H9 (cell line): ENCODE measurements around the gene PLAAT3. TPM values are rescaled to one million over a fixed set of nuclear protein-coding genes. Genes with fewer than 3 reads are reported as not detected.
A peak's percentile ranks its signal among the peaks of the same experiment; 100 is the strongest.

Experiments used
- DNase-seq: peaks from one replicate; pipeline ENCODE4 v3.0.0-alpha.2; 2017
- H2AFZ ChIP-seq: one replicate; pipeline ENCODE4 v1.6.1; 2013; ENCODE audit warnings: mild to moderate bottlenecking, low read length, control low read depth, moderate library complexity
- H2AK5ac ChIP-seq: 2 replicates; pipeline ENCODE4 v1.6.1; 2013; ENCODE audit warnings: low read length, control low read depth, mixed read lengths; ENCODE audit not compliant: insufficient read length
- H2BK120ac ChIP-seq: one replicate; pipeline ENCODE4 v1.6.1; 2013; ENCODE audit warnings: low read depth, mild to moderate bottlenecking, low read length, control low read depth, inconsistent platforms; ENCODE audit not compliant: poor library complexity, severe bottlenecking
- H2BK12ac ChIP-seq: 2 replicates; pipeline ENCODE4 v1.6.1; 2013; ENCODE audit warnings: low read length, control low read depth, mixed read lengths, low read depth; ENCODE audit not compliant: insufficient read length
- H2BK15ac ChIP-seq: 2 replicates; pipeline ENCODE4 v1.6.1; 2013; ENCODE audit warnings: low read depth, low read length, control low read depth
- H2BK20ac ChIP-seq: one replicate; pipeline ENCODE4 v1.6.1; 2013; ENCODE audit warnings: low read depth, mild to moderate bottlenecking, low read length, control low read depth, inconsistent platforms; ENCODE audit not compliant: poor library complexity, severe bottlenecking
- H2BK5ac ChIP-seq: 2 replicates; pipeline ENCODE4 v1.6.1; 2013; ENCODE audit warnings: low read length, control low read depth, mixed read lengths; ENCODE audit not compliant: insufficient read length
- H3K14ac ChIP-seq: 2 replicates; pipeline ENCODE4 v1.6.1; 2013; ENCODE audit warnings: low read length, control low read depth; ENCODE audit not compliant: insufficient read depth
- H3K18ac ChIP-seq: 2 replicates; pipeline ENCODE4 v1.6.1; 2013; ENCODE audit warnings: low read depth, mild to moderate bottlenecking, mixed read lengths, low read length, control low read depth; ENCODE audit not compliant: insufficient read length
- H3K23ac ChIP-seq: 2 replicates; pipeline ENCODE4 v1.6.1; 2013; ENCODE audit warnings: low read length, control low read depth, mixed read lengths, low read depth; ENCODE audit not compliant: insufficient read length
- H3K23me2 ChIP-seq: 2 replicates; pipeline ENCODE4 v1.6.1; 2013; ENCODE audit warnings: low read depth, mild to moderate bottlenecking, mixed read lengths, low read length, control low read depth; ENCODE audit not compliant: insufficient read length, poor library complexity, severe bottlenecking
- H3K27ac ChIP-seq: 2 replicates; pipeline ENCODE4 v1.5.1; 2013; ENCODE audit warnings: low read length, control low read depth, mixed read lengths, low read depth; ENCODE audit not compliant: insufficient read length
- H3K27me3 ChIP-seq: 2 replicates; pipeline ENCODE4 v1.6.1; 2013; ENCODE audit warnings: low read length, control low read depth, inconsistent platforms; ENCODE audit not compliant: insufficient read depth
- H3K4ac ChIP-seq: 2 replicates; pipeline ENCODE4 v1.6.1; 2013; ENCODE audit warnings: low read depth, mild to moderate bottlenecking, control low read depth, inconsistent platforms, low read length, moderate library complexity
- H3K4me1 ChIP-seq: 2 replicates; pipeline ENCODE4 v1.6.1; 2013; ENCODE audit warnings: low read length, control low read depth, inconsistent platforms; ENCODE audit not compliant: insufficient read depth
- H3K4me2 ChIP-seq: 2 replicates; pipeline ENCODE4 v1.6.1; 2013; ENCODE audit warnings: low read length, control low read depth, mixed read lengths; ENCODE audit not compliant: insufficient read length, insufficient read depth
- H3K56ac ChIP-seq: 2 replicates; pipeline ENCODE4 v1.6.1; 2013; ENCODE audit warnings: low read depth, mild to moderate bottlenecking, mixed read lengths, low read length, control low read depth; ENCODE audit not compliant: insufficient read length
- H3K79me1 ChIP-seq: 2 replicates; pipeline ENCODE4 v1.6.1; 2013; ENCODE audit warnings: low read depth, mild to moderate bottlenecking, moderate library complexity, low read length, control low read depth, inconsistent platforms; ENCODE audit not compliant: insufficient read depth, poor library complexity, severe bottlenecking
- H3K79me2 ChIP-seq: 2 replicates; pipeline ENCODE4 v1.6.1; 2013; ENCODE audit warnings: low read length, control low read depth, inconsistent platforms; ENCODE audit not compliant: insufficient read depth
- H3K9ac ChIP-seq: 2 replicates; pipeline ENCODE4 v1.6.1; 2013; ENCODE audit warnings: low read length, control low read depth, mixed read lengths; ENCODE audit not compliant: insufficient read length; ENCODE audit errors: extremely low read depth
- H3K9me3 ChIP-seq: one replicate; pipeline ENCODE4 v1.6.1; 2013; ENCODE audit warnings: low read depth, low read length, inconsistent platforms; ENCODE audit not compliant: control insufficient read depth
- H3T11ph ChIP-seq: one replicate; pipeline ENCODE4 v1.6.1; 2013; ENCODE audit warnings: mild to moderate bottlenecking, low read length, control low read depth, inconsistent platforms
- H4K20me1 ChIP-seq: one replicate; pipeline ENCODE4 v1.6.1; 2013; ENCODE audit not compliant: control insufficient read depth, insufficient read length, insufficient read depth
- H4K5ac ChIP-seq: 2 replicates; pipeline ENCODE4 v1.6.1; 2013; ENCODE audit warnings: low read depth, mild to moderate bottlenecking, mixed read lengths, low read length, control low read depth; ENCODE audit not compliant: insufficient read length
- H4K8ac ChIP-seq: replicated peaks from 2 replicates; pipeline ENCODE4 v1.6.1; 2013; ENCODE audit warnings: low read length, control low read depth, mixed read lengths, low read depth; ENCODE audit not compliant: insufficient read length
- H4K91ac ChIP-seq: 2 replicates; pipeline ENCODE4 v1.6.1; 2013; ENCODE audit warnings: low read depth, mild to moderate bottlenecking, moderate library complexity, mixed read lengths, low read length, control low read depth; ENCODE audit not compliant: insufficient read length
- H3K27ac Mint-ChIP-seq, 3 experiments: 2 replicates in 2 of 3; 3 replicates in 1 of 3; pipeline ENCODE4 v1.8.0; 2020 to 2021; ENCODE audit warnings: mixed read lengths in 3 of 3, mild to moderate bottlenecking in 1 of 3, moderate library complexity in 1 of 3
- H3K27me3 Mint-ChIP-seq: 2 replicates; pipeline ENCODE4 v1.8.0; 2021; ENCODE audit warnings: low read depth, mild to moderate bottlenecking, moderate library complexity, mixed read lengths
- H3K36me3 Mint-ChIP-seq, 3 experiments: 2 replicates in 2 of 3; 3 replicates in 1 of 3; pipeline ENCODE4 v1.8.0; 2020 to 2021; ENCODE audit warnings: low read depth in 3 of 3, mixed read lengths in 3 of 3; ENCODE audit not compliant: insufficient read depth in 1 of 3
- H3K4me1 Mint-ChIP-seq, 2 experiments: 2 replicates each; pipeline ENCODE4 v1.8.0; 2020; ENCODE audit warnings: mixed read lengths in 2 of 2
- H3K4me3 Mint-ChIP-seq, 2 experiments: 2 replicates in 1 of 2; 3 replicates in 1 of 2; pipeline ENCODE4 v1.8.0; 2020 to 2021; ENCODE audit warnings: mild to moderate bottlenecking in 2 of 2, mixed read lengths in 2 of 2, moderate library complexity in 1 of 2
- H3K9me3 Mint-ChIP-seq, 2 experiments: 2 replicates in 1 of 2; 3 replicates in 1 of 2; pipeline ENCODE4 v1.8.0; 2020; ENCODE audit warnings: mild to moderate bottlenecking in 2 of 2, mixed read lengths in 2 of 2, moderate library complexity in 1 of 2
- WGBS: extraction: QIAGEN DNeasy Blood & Tissue Kit; methylation state at CpG from one replicate; pipeline ENCODE4 v1.1.7; 2013; ENCODE audit warnings: missing lambda C conversion rate, low lambda C conversion rate, mixed read lengths; ENCODE audit not compliant: insufficient read length; ENCODE audit errors: extremely low coverage; 5-methylcytosine and 5-hydroxymethylcytosine counted together
- total RNA-seq: library from RNA; stranded (reverse); gene quantifications from 2 replicates; pipeline ENCODE4 v1.2.1, GENCODE V29; 2021
- TF ChIP-seq, protein P1 (sequence below): fragments of 200-600 bp; sonication (generic); conservative IDR thresholded peaks from 3 replicates; pipeline ENCODE4 v1.8.0; 2021; ENCODE audit warnings: antibody characterized with exemption, mild to moderate bottlenecking

PLAAT3 gene
- total RNA-seq, 1 experiment from 2014 or later, result 188 TPM

DNA sequence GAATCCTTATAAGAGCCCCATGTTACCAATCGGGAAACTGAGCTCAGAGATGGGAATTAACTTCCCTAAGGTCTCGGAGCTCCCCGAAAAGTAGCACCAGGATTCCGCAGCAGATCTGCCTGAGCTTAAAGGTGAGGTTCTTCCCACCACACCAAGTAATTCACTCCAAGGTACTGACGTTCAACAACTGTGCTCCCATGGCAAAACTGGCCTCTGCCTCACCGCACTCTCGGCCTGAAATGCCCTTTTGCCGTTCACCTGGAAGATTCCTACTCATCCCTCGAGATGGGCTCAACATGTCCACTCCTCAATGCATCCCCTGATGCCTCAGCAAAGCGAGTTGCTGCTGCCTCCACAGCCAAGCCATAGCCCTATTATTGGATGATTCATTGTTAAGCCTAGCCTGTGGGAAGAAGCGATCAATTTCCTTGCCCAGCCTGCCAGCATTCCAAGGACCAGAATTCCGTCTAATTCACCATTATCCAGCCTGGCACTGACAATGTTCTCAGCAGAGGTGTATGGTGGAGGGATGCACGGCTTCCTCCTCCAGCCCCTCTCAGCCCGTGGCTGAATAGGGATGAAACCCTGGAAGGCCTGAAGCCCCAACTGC is 4.2 kb downstream of the PLAAT3 start:
- WGBS, result no CpG with 5 or more reads among the region's 14 CpGs
- Histone ChIP-seq H4K5ac (no peak overlapping the region), H3K56ac (no peak overlapping the region), H4K8ac (no peak overlapping the region), H3K27me3 (no peaks in the 10 kb centered on the region), H3K79me1 (no peaks in the 10 kb centered on the region), H3K23ac (no peak overlapping the region), H3K9ac (no peak overlapping the region), H2BK5ac (no peak overlapping the region), H3K4me1 (peaks cover 8% of the 10 kb centered on the region; the same call in 1 of the 2 replicates), H2BK120ac (no peak overlapping the region), H4K20me1 (no peaks in the 10 kb centered on the region), H3K27ac (no peak overlapping the region), H3K9me3 (no peaks in the 10 kb centered on the region), H2AK5ac (no peak overlapping the region), H2BK12ac (no peak overlapping the region), H3K14ac (no peak overlapping the region), H3K4ac (no peak overlapping the region), H3T11ph (no peak overlapping the region), H3K79me2 (peaks cover 30% of the 10 kb centered on the region; the same call in 1 of the 2 replicates), H2BK15ac (no peak overlapping the region), H3K23me2 (peaks cover 17% of the 10 kb centered on the region), H3K18ac (peak overlapping the region; percentile 47), H3K4me2 (peak overlapping the region; percentile 53), H2AFZ (no peak overlapping the region), H2BK20ac (no peak overlapping the region), H4K91ac (no peak overlapping the region)
- DNase-seq, result no peak
- peaks cover 1 to 27% (median 3%) of the 10 kb centered on the region in 3 experiments; a peak in 4 of 7 replicates for H3K36me3 Mint-ChIP-seq
- H3K27ac Mint-ChIP-seq, result peak overlapping the region in 2 of 3 experiments; percentile 6 to 11; a peak in 2 of 7 replicates
- H3K9me3 Mint-ChIP-seq, result no peaks in the 10 kb centered on the region
- H3K4me3 Mint-ChIP-seq, result peak overlapping the region; percentile 6 to 84; a peak in 4 of 5 replicates
- no peaks in the 10 kb centered on the region for H3K27me3 Mint-ChIP-seq
- TF ChIP-seq, protein P1, sequence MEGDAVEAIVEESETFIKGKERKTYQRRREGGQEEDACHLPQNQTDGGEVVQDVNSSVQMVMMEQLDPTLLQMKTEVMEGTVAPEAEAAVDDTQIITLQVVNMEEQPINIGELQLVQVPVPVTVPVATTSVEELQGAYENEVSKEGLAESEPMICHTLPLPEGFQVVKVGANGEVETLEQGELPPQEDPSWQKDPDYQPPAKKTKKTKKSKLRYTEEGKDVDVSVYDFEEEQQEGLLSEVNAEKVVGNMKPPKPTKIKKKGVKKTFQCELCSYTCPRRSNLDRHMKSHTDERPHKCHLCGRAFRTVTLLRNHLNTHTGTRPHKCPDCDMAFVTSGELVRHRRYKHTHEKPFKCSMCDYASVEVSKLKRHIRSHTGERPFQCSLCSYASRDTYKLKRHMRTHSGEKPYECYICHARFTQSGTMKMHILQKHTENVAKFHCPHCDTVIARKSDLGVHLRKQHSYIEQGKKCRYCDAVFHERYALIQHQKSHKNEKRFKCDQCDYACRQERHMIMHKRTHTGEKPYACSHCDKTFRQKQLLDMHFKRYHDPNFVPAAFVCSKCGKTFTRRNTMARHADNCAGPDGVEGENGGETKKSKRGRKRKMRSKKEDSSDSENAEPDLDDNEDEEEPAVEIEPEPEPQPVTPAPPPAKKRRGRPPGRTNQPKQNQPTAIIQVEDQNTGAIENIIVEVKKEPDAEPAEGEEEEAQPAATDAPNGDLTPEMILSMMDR, result no peak
- peaks cover 50 to 54% of the 10 kb centered on the region in 2 experiments for H3K4me1 Mint-ChIP-seq
